Measurements from ENCODE around the gene PSMA4. TPM values are rescaled to one million over a fixed set of nuclear protein-coding genes. Genes with fewer than 3 reads are reported as not detected.
"Not testable (repeated sequence)": the region's sequence is repeated elsewhere in the genome, so short reads cannot be mapped to it uniquely, and the experiment has no call there.

The PSMA4 gene
- total RNA-seq, 4 donors from 2014 or later, result 44.3 to 148 (median 103) TPM

GRCh38 chr15:78551902-78552301 lies 11.7 kb downstream of the PSMA4 start:
- TF ChIP-seq POLR2A (IDR thresholded peaks at IDR 0.05), result no peak
- TF ChIP-seq CTCF (IDR thresholded peaks at IDR 0.05), result no peak
- peaks cover 0 to 36% (median 0%) of the 10 kb centered on the region in 3 donors for H3K36me3 ChIP-seq
- DNase-seq, result no peak
- H3K27me3 ChIP-seq, result no peaks in the 10 kb centered on the region
- H3K4me3 ChIP-seq, result no peak overlapping the region
- H3K27ac ChIP-seq, result no peak overlapping the region
- no peaks in the 10 kb centered on the region for H3K4me1 ChIP-seq
- H3K9me3 ChIP-seq, result no peaks in the 10 kb centered on the region

- no peak for TF ChIP-seq CTCF (IDR thresholded peaks at IDR 0.05)
- TF ChIP-seq POLR2A (IDR thresholded peaks at IDR 0.05), result no peak
- H3K4me3 ChIP-seq, result no peak overlapping the region
- no peaks in the 10 kb centered on the region for H3K9me3 ChIP-seq
- H3K27me3 ChIP-seq, result no peaks in the 10 kb centered on the region
- DNase-seq, result no peak
- H3K27ac ChIP-seq, result no peak overlapping the region
- peaks cover 0 to 29% (median 0%) of the 10 kb centered on the region in 3 donors for H3K36me3 ChIP-seq
- H3K4me1 ChIP-seq, result no peaks in the 10 kb centered on the region
These were observed 12.4 kb downstream of the PSMA4 start for GRCh38 chr15:78552597-78552996.

- not testable (repeated sequence) for H3K27ac ChIP-seq, DNase-seq, H3K9me3 ChIP-seq, H3K36me3 ChIP-seq, H3K4me3 ChIP-seq, H3K4me1 ChIP-seq, H3K27me3 ChIP-seq
These were observed 20.0 kb downstream of the PSMA4 start for GRCh38 chr15:78560201-78560600.

- TF ChIP-seq POLR2A (IDR thresholded peaks at IDR 0.05) (no peak), CTCF (IDR thresholded peaks at IDR 0.05) (no peak)
- H3K4me3 ChIP-seq, result no peak overlapping the region
- H3K27ac ChIP-seq, result no peak overlapping the region
- H3K4me1 ChIP-seq, result peaks cover 0 to 14% (median 2%) of the 10 kb centered on the region in 4 donors
- H3K36me3 ChIP-seq, result no peaks in the 10 kb centered on the region
- no peak for DNase-seq
- H3K9me3 ChIP-seq, result no peaks in the 10 kb centered on the region
- no peaks in the 10 kb centered on the region for H3K27me3 ChIP-seq
These were observed 21.2 kb downstream of the PSMA4 start for GRCh38 chr15:78561490-78561889.

GRCh38 chr15:78563092-78563491 lies 22.8 kb downstream of the PSMA4 start:
- Histone ChIP-seq H3K27me3 (no peaks in the 10 kb centered on the region), H3K27ac (no peak overlapping the region), H3K4me3 (no peak overlapping the region), H3K36me3 (no peaks in the 10 kb centered on the region), H3K9me3 (no peaks in the 10 kb centered on the region), H3K4me1 (peaks cover 0 to 17% (median 2%) of the 10 kb centered on the region in 4 donors)
- TF ChIP-seq CTCF (IDR thresholded peaks at IDR 0.05), result no peak
- TF ChIP-seq POLR2A (IDR thresholded peaks at IDR 0.05), result no peak
- no peak for DNase-seq

GRCh38 chr15:78564743-78565096 lies 24.5 kb downstream of the PSMA4 start:
- Histone ChIP-seq H3K9me3 (no peaks in the 10 kb centered on the region), H3K27ac (peak overlapping the region in 3 of 4 donors; percentile 61 to 80 (median 75)), H3K4me3 (peak overlapping the region in 3 of 4 donors; percentile 69 to 93 (median 89)), H3K36me3 (no peaks in the 10 kb centered on the region), H3K27me3 (no peaks in the 10 kb centered on the region), H3K4me1 (peaks cover 0 to 17% (median 2%) of the 10 kb centered on the region in 4 donors)
- TF ChIP-seq POLR2A (IDR thresholded peaks at IDR 0.05), result no peak
- TF ChIP-seq CTCF (IDR thresholded peaks at IDR 0.05), result no peak
- DNase-seq, result no peak

Measured in Peyer's patch (tissue), 4 donors.